Measurements from ENCODE around the gene MYF5.

MYF5 gene

GRCh38 chr12:80707830-80708258 is 8.9 kb upstream of the MYF5 start:
- no peak for DNase-seq (ENCODE audit: low read depth in 2 of 2)

GRCh38 chr12:80708259-80708974 is 8.3 kb upstream of the MYF5 start:
- no peak for DNase-seq (ENCODE audit: low read depth in 2 of 2)

- no peak for DNase-seq (ENCODE audit: low read depth in 2 of 2)
Measured at GRCh38 chr12:80708975-80709328, 7.8 kb upstream of the MYF5 start.

GRCh38 chr12:80709811-80710726 is 6.6 kb upstream of the MYF5 start:
- no peak for DNase-seq (ENCODE audit: low read depth in 2 of 2)

GRCh38 chr12:80710727-80711449 is 5.8 kb upstream of the MYF5 start:
- DNase-seq (ENCODE audit: low read depth in 2 of 2), result no peak

GRCh38 chr12:80711866-80712265 is 4.8 kb upstream of the MYF5 start:
- no peak for DNase-seq (ENCODE audit: low read depth in 2 of 2)

GRCh38 chr12:80712866-80713265 is 3.8 kb upstream of the MYF5 start:
- DNase-seq (ENCODE audit: low read depth in 2 of 2), result no peak

- no peak for DNase-seq (ENCODE audit: low read depth in 2 of 2)
Measured at GRCh38 chr12:80713419-80713818, 3.3 kb upstream of the MYF5 start.

GRCh38 chr12:80714055-80714454 is 2.7 kb upstream of the MYF5 start:
- no peak for DNase-seq (ENCODE audit: low read depth in 2 of 2)

GRCh38 chr12:80714846-80715245 is 1.9 kb upstream of the MYF5 start:
- DNase-seq (ENCODE audit: low read depth in 2 of 2), result no peak

GRCh38 chr12:80715713-80716249 is 931 bp upstream of the MYF5 start:
- no peak for DNase-seq (ENCODE audit: low read depth in 2 of 2)

- DNase-seq (ENCODE audit: low read depth in 2 of 2), result no peak
Measured at GRCh38 chr12:80717856-80718255, 1.1 kb downstream of the MYF5 start.

- DNase-seq (ENCODE audit: low read depth in 2 of 2), result no peak
Measured at GRCh38 chr12:80720516-80720915, 3.8 kb downstream of the MYF5 start.

- DNase-seq (ENCODE audit: low read depth in 2 of 2), result no peak
Measured at GRCh38 chr12:80721326-80721725, 4.6 kb downstream of the MYF5 start.

GRCh38 chr12:80745851-80746505 is 29.3 kb downstream of the MYF5 start:
- DNase-seq (ENCODE audit: low read depth in 2 of 2), result no peak

- no peak for DNase-seq (ENCODE audit: low read depth in 2 of 2)
Measured at GRCh38 chr12:80747800-80748199, 31.1 kb downstream of the MYF5 start.

- no peak for DNase-seq (ENCODE audit: low read depth in 2 of 2)
Measured at GRCh38 chr12:80749456-80749855, 32.7 kb downstream of the MYF5 start.

- no peak for DNase-seq (ENCODE audit: low read depth in 2 of 2)
Measured at GRCh38 chr12:80752464-80752863, 35.8 kb downstream of the MYF5 start.

- no peak for DNase-seq (ENCODE audit: low read depth in 2 of 2)
Measured at GRCh38 chr12:80754274-80754673, 37.6 kb downstream of the MYF5 start.

GRCh38 chr12:80756875-80757274 is 40.2 kb downstream of the MYF5 start:
- DNase-seq (ENCODE audit: low read depth in 2 of 2), result no peak

GRCh38 chr12:80761838-80762237 is 45.1 kb downstream of the MYF5 start:
- DNase-seq (ENCODE audit: low read depth in 2 of 2), result no peak

- no peak for DNase-seq (ENCODE audit: low read depth in 2 of 2)
Measured at GRCh38 chr12:80763874-80764273, 47.2 kb downstream of the MYF5 start.

Data from stimulated activated CD8-positive, alpha-beta memory T cell treated with anti-CD3 and anti-CD28 coated beads, Interleukin-2, amount 100 ng/mL, for 1 hour (primary cell).